ENCODE data around the gene WDR82.

WDR82 gene

GRCh38 chr3:52293491-52294319 is 15.3 kb upstream of the WDR82 start:
- DNase-seq, result no peak
- Histone ChIP-seq H3K36me3 (no peaks in the 10 kb centered on the region), H3K27ac (no peak overlapping the region), H3K4me3 (ENCODE audit: low read depth, low read length) (no peak overlapping the region), H3K9me3 (ENCODE audit: severe bottlenecking) (no peaks in the 10 kb centered on the region), H3K27me3 (ENCODE audit: insufficient read depth, low read depth, severe bottlenecking) (no peaks in the 10 kb centered on the region)
- TF ChIP-seq CTCF (IDR thresholded peaks at IDR 0.05; ENCODE audit: low read depth, low read length), result no peak

DNA sequence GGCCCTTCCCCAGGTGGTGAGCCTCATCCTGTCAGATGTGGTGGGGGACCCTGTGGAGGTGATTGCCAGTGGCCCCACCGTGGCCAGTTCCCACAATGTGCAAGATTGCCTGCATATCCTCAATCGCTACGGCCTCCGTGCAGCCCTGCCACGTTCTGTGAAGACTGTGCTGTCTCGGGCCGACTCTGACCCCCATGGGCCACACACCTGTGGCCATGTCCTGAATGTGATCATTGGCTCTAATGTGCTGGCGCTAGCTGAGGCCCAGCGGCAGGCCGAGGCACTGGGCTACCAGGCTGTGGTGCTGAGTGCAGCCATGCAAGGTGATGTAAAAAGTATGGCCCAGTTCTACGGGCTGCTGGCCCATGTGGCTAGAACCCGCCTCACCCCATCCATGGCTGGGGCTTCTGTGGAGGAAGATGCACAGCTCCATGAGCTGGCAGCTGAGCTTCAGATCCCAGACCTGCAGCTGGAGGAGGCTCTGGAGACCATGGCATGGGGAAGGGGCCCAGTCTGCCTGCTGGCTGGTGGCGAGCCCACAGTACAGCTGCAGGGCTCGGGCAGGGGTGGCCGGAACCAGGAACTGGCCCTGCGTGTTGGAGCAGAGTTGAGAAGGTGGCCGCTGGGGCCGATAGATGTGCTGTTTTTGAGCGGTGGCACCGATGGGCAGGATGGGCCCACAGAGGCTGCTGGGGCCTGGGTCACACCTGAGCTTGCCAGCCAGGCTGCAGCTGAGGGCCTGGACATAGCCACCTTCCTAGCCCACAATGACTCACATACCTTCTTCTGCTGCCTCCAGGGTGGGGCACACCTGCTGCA is 14.0 kb upstream of the WDR82 start:
- Histone ChIP-seq H3K9me3 (ENCODE audit: severe bottlenecking) (no peaks in the 10 kb centered on the region), H3K4me3 (ENCODE audit: low read depth, low read length) (no peak overlapping the region), H3K36me3 (no peaks in the 10 kb centered on the region; the same call in 1 of the 2 replicates), H3K27ac (no peak overlapping the region), H3K27me3 (ENCODE audit: insufficient read depth, low read depth, severe bottlenecking) (no peaks in the 10 kb centered on the region)
- TF ChIP-seq CTCF (IDR thresholded peaks at IDR 0.05; ENCODE audit: low read depth, low read length), result no peak
- no peak for DNase-seq

- DNase-seq, result peak; percentile 51
- H3K9me3 ChIP-seq (ENCODE audit: severe bottlenecking), result no peaks in the 10 kb centered on the region
- peak; percentile 49 for TF ChIP-seq CTCF (IDR thresholded peaks at IDR 0.05; ENCODE audit: low read depth, low read length)
These were observed 13.2 kb upstream of the WDR82 start for GRCh38 chr3:52291508-52292181.

DNA sequence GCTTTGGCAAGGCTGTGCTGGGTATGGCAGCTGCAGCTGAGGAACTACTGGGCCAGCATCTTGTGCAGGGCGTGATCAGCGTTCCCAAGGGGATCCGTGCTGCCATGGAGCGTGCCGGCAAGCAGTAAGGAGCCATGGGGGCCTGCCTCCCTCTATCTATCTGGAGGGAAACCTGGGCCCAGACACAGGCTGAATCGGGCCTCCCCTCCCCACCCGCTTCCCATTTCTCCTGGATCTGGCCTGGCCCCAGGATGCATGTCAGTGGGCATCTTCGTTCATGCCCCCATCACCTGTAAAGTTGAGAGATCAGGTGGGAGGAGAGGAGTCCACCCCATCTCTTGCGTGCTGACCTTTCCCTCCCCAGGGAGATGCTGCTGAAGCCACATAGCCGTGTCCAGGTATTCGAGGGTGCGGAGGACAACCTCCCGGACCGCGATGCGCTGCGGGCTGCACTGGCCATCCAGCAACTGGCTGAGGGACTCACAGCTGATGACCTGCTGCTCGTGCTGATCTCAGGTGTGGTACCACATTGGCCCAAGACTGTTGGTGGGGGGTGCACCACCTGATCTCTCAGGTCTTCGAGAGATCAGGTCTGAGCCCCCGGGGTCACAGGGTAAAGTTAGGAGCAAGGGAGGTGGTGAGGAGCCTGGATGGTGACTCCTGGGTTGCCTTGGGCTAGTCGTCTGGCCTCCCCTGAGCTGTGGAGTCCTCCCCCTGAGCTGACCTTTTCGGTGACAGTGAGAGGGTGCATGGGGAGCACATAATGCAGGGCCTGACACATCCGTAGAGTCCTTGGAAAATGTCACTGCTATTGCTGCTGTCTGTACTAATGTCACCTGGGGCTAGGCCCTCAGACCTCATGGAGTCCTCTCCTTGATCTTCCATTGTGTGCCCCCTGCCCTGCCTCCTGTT is 12.4 kb upstream of the WDR82 start:
- H3K4me3 ChIP-seq (ENCODE audit: low read depth, low read length), result no peak overlapping the region
- H3K27ac ChIP-seq, result no peak overlapping the region
- no peaks in the 10 kb centered on the region for H3K27me3 ChIP-seq (ENCODE audit: insufficient read depth, low read depth, severe bottlenecking)
- H3K36me3 ChIP-seq, result no peaks in the 10 kb centered on the region; the same call in 1 of the 2 replicates
- TF ChIP-seq CTCF (IDR thresholded peaks at IDR 0.05; ENCODE audit: low read depth, low read length), result no peak
- no peaks in the 10 kb centered on the region for H3K9me3 ChIP-seq (ENCODE audit: severe bottlenecking)
- DNase-seq, result no peak

More at GRCh38 chr3:52291508-52292181, 13.2 kb upstream of the WDR82 start:
- H3K4me3 ChIP-seq (ENCODE audit: low read depth, low read length), result no peak overlapping the region
- H3K36me3 ChIP-seq, result no peaks in the 10 kb centered on the region; the same call in 1 of the 2 replicates
- H3K27me3 ChIP-seq (ENCODE audit: insufficient read depth, low read depth, severe bottlenecking), result no peaks in the 10 kb centered on the region
- H3K27ac ChIP-seq, result no peak overlapping the region

Measured in WERI-Rb-1 (cell line).